SU-DHL-6 (cell line): Measurements from ENCODE around the gene CHURC1.

Experiments
- EZH2phosphoT487 ChIP-seq: fragments of 200-600 bp; sonication (generic), shearing (Covaris generic); conservative IDR thresholded peaks from 2 replicates; pipeline ENCODE4 v1.6.1; 2018; ENCODE audit warnings: mild to moderate bottlenecking, antibody characterized with exemption, low read length, moderate library complexity, mixed read lengths
- TF ChIP-seq, protein P1 (sequence below): fragments of 200-600 bp; sonication (generic); IDR thresholded peaks from one replicate; pipeline ENCODE4 v1.5.1; 2017; ENCODE audit warnings: antibody characterized with exemption, mild to moderate bottlenecking, low read length, moderate library complexity; ENCODE audit not compliant: insufficient read depth, poor library complexity, severe bottlenecking

DNA sequence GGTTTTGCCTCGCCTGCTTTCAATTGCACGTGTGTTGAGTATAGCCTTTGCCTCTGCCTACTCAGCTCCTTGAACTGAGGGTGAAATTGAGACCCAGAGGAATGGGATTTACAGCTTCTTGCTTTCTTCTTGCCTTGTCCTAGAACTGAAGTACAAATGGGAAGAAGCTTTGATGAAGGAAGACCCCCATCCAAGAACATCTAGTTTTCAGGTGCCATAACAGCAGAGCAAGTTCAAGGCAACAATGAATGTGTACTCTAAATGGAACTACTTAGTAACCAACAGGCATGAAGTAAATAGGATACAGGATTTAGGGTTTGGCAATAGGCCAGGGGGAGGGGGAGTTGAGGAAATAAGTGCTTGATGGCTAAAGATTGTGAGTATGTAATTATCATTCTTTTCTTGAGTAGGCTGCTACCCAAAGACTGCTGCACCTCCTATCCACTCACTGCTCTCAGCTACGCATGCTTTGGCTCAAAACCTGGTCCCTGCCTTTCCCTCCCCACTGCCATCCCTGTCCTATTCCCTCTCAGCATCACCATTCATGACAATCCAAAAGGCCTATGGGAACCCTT lies 26.2 kb downstream of the CHURC1 start:
- TF ChIP-seq, protein P1, sequence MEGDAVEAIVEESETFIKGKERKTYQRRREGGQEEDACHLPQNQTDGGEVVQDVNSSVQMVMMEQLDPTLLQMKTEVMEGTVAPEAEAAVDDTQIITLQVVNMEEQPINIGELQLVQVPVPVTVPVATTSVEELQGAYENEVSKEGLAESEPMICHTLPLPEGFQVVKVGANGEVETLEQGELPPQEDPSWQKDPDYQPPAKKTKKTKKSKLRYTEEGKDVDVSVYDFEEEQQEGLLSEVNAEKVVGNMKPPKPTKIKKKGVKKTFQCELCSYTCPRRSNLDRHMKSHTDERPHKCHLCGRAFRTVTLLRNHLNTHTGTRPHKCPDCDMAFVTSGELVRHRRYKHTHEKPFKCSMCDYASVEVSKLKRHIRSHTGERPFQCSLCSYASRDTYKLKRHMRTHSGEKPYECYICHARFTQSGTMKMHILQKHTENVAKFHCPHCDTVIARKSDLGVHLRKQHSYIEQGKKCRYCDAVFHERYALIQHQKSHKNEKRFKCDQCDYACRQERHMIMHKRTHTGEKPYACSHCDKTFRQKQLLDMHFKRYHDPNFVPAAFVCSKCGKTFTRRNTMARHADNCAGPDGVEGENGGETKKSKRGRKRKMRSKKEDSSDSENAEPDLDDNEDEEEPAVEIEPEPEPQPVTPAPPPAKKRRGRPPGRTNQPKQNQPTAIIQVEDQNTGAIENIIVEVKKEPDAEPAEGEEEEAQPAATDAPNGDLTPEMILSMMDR: no peak
- TF ChIP-seq EZH2phosphoT487: no peak
